Uterus (tissue), 2 donors: ENCODE data around the gene ARHGAP15.

Experiments used
- CTCF ChIP-seq, 4 experiments: fragments of 200-600 bp in 2 of 4; fragments of 450-650 bp in 2 of 4; sonication (generic) in 2 of 4; IDR thresholded peaks; one replicate each; pipeline ENCODE4 v1.5.1; 2016 to 2019; ENCODE audit warnings: antibody characterized with exemption in 4 of 4, mild to moderate bottlenecking in 2 of 4, moderate library complexity in 1 of 4
- POLR2A ChIP-seq, 2 donors: fragments of 450-650 bp; IDR thresholded peaks; one replicate each; pipeline ENCODE4 v1.6.1; 2016; ENCODE audit warnings: antibody characterized with exemption in 2 of 2, mild to moderate bottlenecking in 1 of 2, moderate library complexity in 1 of 2

DNA sequence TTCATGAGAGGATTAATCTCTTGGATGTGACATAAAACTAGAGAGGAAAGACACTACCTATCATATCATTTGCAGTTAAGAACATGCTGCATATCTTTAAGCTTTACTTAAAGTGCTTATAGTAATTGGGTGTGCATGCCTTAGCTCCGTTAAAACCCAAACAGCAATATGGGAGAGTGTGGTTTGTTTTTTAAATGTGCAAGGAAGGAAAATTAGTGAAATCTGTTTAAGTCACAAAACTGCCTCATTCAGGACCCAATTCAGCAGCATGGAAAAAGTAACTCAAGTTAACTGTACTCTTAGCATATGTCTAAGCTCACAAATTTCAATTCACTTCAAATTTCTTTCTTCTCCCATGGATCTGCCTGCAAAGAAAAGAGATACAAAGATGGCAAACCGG, 182.2 kb downstream of the ARHGAP15 start:
- TF ChIP-seq CTCF (IDR thresholded peaks at IDR 0.05) (no peak), POLR2A (IDR thresholded peaks at IDR 0.05) (no peak)
